ENCODE results near the gene STAT6.
A peak's percentile ranks its signal among the peaks of the same experiment; 100 is the strongest.

The STAT6 gene

GRCh38 chr12:57091638-57092528, 19.3 kb downstream of the STAT6 start:
- H3K4me3 ChIP-seq (ENCODE audit: low read depth, low read length) = no peak overlapping the region
- no peak for TF ChIP-seq ZNF621 (tag by site-specific recombination; IDR thresholded peaks at IDR 0.05)
- peaks cover 4% of the 10 kb centered on the region; the same call in 1 of the 2 replicates for H3K4me1 ChIP-seq (ENCODE audit: control insufficient read depth, insufficient read depth, low read length)
- CTCF ChIA-PET = interaction anchor here (0.5 to 3.9 kb wide), 25 partner anchors 8 to 462 kb away, joined by 3 to 48 read pairs (median 4); partner anchors contain the start of genes BAZ2A, NEMP1 and STAT6
- peaks cover 0 to 58% of the 10 kb centered on the region in 2 experiments; a peak in 1 of 3 replicates for H3K36me3 ChIP-seq (ENCODE audit: control insufficient read depth in 2 of 2, insufficient read depth in 1 of 2, low read length in 2 of 2)
- POLR2A ChIA-PET = interaction anchor here (0.6 to 1.8 kb wide), 4 partner anchors 11 to 87 kb away, joined by 4 to 10 read pairs (median 5); partner anchors contain the start of gene NEMP1
- no peak overlapping the region for H3K27ac ChIP-seq (ENCODE audit: extremely low read depth, low read depth, low read length)
- no peaks in the 10 kb centered on the region for H3K9me3 ChIP-seq (ENCODE audit: control insufficient read depth, insufficient read depth, low read depth, low read length)

- TF ChIP-seq ZNF510 (tag by site-specific recombination; IDR thresholded peaks at IDR 0.05; ENCODE audit: insufficient replicate concordance) (no peak), ZFP3 (tag by site-specific recombination; IDR thresholded peaks at IDR 0.05; ENCODE audit: low read depth) (no peak)
- ChIA-PET POLR2A (interaction anchor here (1.4 to 4.5 kb wide), 3 partner anchors 12 to 21 kb away, joined by 5 to 53 read pairs (median 10); partner anchors contain the start of gene NEMP1), CTCF (interaction anchor here (0.6 to 3.9 kb wide), 9 partner anchors 11 to 83 kb away, joined by 3 to 48 read pairs (median 5); partner anchors contain the start of gene STAT6)
- peaks cover 0 to 51% of the 10 kb centered on the region in 2 experiments; a peak in 1 of 3 replicates for H3K36me3 ChIP-seq (ENCODE audit: control insufficient read depth in 2 of 2, insufficient read depth in 1 of 2, low read length in 2 of 2)
- H3K4me1 ChIP-seq (ENCODE audit: control insufficient read depth, insufficient read depth, low read length) = peaks cover 12% of the 10 kb centered on the region
- H3K4me3 ChIP-seq (ENCODE audit: low read depth, low read length) = no peak overlapping the region
- no peak overlapping the region for H3K27ac ChIP-seq (ENCODE audit: extremely low read depth, low read depth, low read length)
- H3K9me3 ChIP-seq (ENCODE audit: control insufficient read depth, insufficient read depth, low read depth, low read length) = no peaks in the 10 kb centered on the region
These were observed 20.1 kb downstream of the STAT6 start for GRCh38 chr12:57090924-57091637.

- peaks cover 12% of the 10 kb centered on the region for H3K4me1 ChIP-seq (ENCODE audit: control insufficient read depth, insufficient read depth, low read length)
- no peak for TF ChIP-seq KLF16 (tag by site-specific recombination; IDR thresholded peaks at IDR 0.05)
- TF ChIP-seq BCL11B (tag by site-specific recombination; IDR thresholded peaks at IDR 0.05; ENCODE audit: low read depth) = 0 out of 2 replicates have a peak, but pooled peaks have one; percentile 31
- no peak overlapping the region for H3K4me3 ChIP-seq (ENCODE audit: low read depth, low read length)
- ChIA-PET POLR2A (interaction anchor here (1.0 to 4.5 kb wide), 3 partner anchors 12 to 37 kb away, joined by 10 to 53 read pairs (median 24); partner anchors contain the start of genes NEMP1 and STAT6), CTCF (interaction anchor here (0.6 to 3.9 kb wide), 9 partner anchors 12 to 86 kb away, joined by 3 to 21 read pairs (median 5); partner anchors contain the start of gene STAT6)
- peaks cover 0 to 45% of the 10 kb centered on the region in 2 experiments; a peak in 1 of 3 replicates for H3K36me3 ChIP-seq (ENCODE audit: control insufficient read depth in 2 of 2, insufficient read depth in 1 of 2, low read length in 2 of 2)
- H3K9me3 ChIP-seq (ENCODE audit: control insufficient read depth, insufficient read depth, low read depth, low read length) = no peaks in the 10 kb centered on the region
- H3K27ac ChIP-seq (ENCODE audit: extremely low read depth, low read depth, low read length) = no peak overlapping the region
These were observed 20.7 kb downstream of the STAT6 start for GRCh38 chr12:57090490-57090889.

GRCh38 chr12:57089271-57090245, 21.6 kb downstream of the STAT6 start:
- H3K9me3 ChIP-seq (ENCODE audit: control insufficient read depth, insufficient read depth, low read depth, low read length) = no peaks in the 10 kb centered on the region
- peak overlapping the region; percentile 77 for H3K27ac ChIP-seq (ENCODE audit: extremely low read depth, low read depth, low read length)
- POLR2A ChIA-PET = interaction anchor here (1.0 to 4.5 kb wide), 4 partner anchors 8 to 38 kb away, joined by 3 to 53 read pairs (median 17); partner anchors contain the start of genes NEMP1 and STAT6
- CTCF ChIA-PET = interaction anchor here (0.7 to 2.2 kb wide), 6 partner anchors 13 to 87 kb away, joined by 3 to 12 read pairs (median 5); no protein-coding TSS in a partner anchor
- peak overlapping the region; percentile 84 for H3K4me3 ChIP-seq (ENCODE audit: low read depth, low read length)
- peaks cover 0 to 37% of the 10 kb centered on the region in 2 experiments; a peak in 1 of 3 replicates for H3K36me3 ChIP-seq (ENCODE audit: control insufficient read depth in 2 of 2, insufficient read depth in 1 of 2, low read length in 2 of 2)
- peaks cover 12% of the 10 kb centered on the region for H3K4me1 ChIP-seq (ENCODE audit: control insufficient read depth, insufficient read depth, low read length)
- no peak for TF ChIP-seq OVOL3 (tag by site-specific recombination; IDR thresholded peaks at IDR 0.05)
- TF ChIP-seq ZNF19 (tag by site-specific recombination; IDR thresholded peaks at IDR 0.05; ENCODE audit: low read depth) = no peak
- no peak for TF ChIP-seq ZSCAN23 (tag by site-specific recombination; IDR thresholded peaks at IDR 0.05)
- TF ChIP-seq ZFP69B (tag by site-specific recombination; IDR thresholded peaks at IDR 0.05) = peak; percentile 63
- TF ChIP-seq ZNF133 (tag by site-specific recombination; IDR thresholded peaks at IDR 0.05) = 0 out of 2 replicates have a peak, but pooled peaks have one; percentile 9
- peak; percentile 8; the same call in 1 of the 2 replicates for TF ChIP-seq KLF8 (tag by site-specific recombination; IDR thresholded peaks at IDR 0.05)
- TF ChIP-seq, protein P1, sequence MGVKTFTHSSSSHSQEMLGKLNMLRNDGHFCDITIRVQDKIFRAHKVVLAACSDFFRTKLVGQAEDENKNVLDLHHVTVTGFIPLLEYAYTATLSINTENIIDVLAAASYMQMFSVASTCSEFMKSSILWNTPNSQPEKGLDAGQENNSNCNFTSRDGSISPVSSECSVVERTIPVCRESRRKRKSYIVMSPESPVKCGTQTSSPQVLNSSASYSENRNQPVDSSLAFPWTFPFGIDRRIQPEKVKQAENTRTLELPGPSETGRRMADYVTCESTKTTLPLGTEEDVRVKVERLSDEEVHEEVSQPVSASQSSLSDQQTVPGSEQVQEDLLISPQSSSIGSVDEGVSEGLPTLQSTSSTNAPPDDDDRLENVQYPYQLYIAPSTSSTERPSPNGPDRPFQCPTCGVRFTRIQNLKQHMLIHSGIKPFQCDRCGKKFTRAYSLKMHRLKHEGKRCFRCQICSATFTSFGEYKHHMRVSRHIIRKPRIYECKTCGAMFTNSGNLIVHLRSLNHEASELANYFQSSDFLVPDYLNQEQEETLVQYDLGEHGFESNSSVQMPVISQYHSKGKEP (tag by site-specific recombination; IDR thresholded peaks at IDR 0.05) = no peak
- TF ChIP-seq KLF1 (tag by site-specific recombination; IDR thresholded peaks at IDR 0.05) = peak; percentile 72
- TF ChIP-seq KLF7 (tag by site-specific recombination; IDR thresholded peaks at IDR 0.05; ENCODE audit: borderline replicate concordance) = no peak; the same call in 1 of the 2 replicates
- TF ChIP-seq ZNF433 (tag by site-specific recombination; IDR thresholded peaks at IDR 0.05; ENCODE audit: low read depth) = no peak
- TF ChIP-seq SP2 (tag by site-specific recombination; IDR thresholded peaks at IDR 0.05) = peak; percentile 77
- TF ChIP-seq ZNF266 (tag by site-specific recombination; IDR thresholded peaks at IDR 0.05; ENCODE audit: low read depth) = no peak
- TF ChIP-seq ZNF426 (tag by site-specific recombination; IDR thresholded peaks at IDR 0.05) = no peak
- no peak for TF ChIP-seq ZNF302 (tag by site-specific recombination; IDR thresholded peaks at IDR 0.05; ENCODE audit: low read depth)
- TF ChIP-seq ZNF660 (tag by site-specific recombination; IDR thresholded peaks at IDR 0.05) = no peak
- TF ChIP-seq ZEB2 (tag by site-specific recombination; IDR thresholded peaks at IDR 0.05) = peak; percentile 44; the same call in 1 of the 2 replicates
